HAP-1 (cell line): ENCODE results near the gene ZNF557.
A peak's percentile ranks its signal among the peaks of the same experiment; 100 is the strongest.
"Not testable (repeated sequence)": the region's sequence is repeated elsewhere in the genome, so short reads cannot be mapped to it uniquely, and the experiment has no call there.

Experiments
- DNase-seq, 2 experiments: peaks; one replicate each; pipeline ENCODE4 v3.0.0-alpha.2; 2016 to 2020; ENCODE audit warnings: low spot score in 2 of 2
- H3K27me3 ChIP-seq: fragments of 250-450 bp; sonication (Bioruptor Pico); 2 replicates; pipeline ENCODE4 v1.5.1; 2020; ENCODE audit warnings: low read depth, mild to moderate bottlenecking, moderate library complexity
- H3K36me3 ChIP-seq: fragments of 250-450 bp; sonication (Bioruptor Pico); replicated peaks from 2 replicates; pipeline ENCODE4 v1.5.1; 2020; ENCODE audit warnings: mild to moderate bottlenecking
- H3K4me1 ChIP-seq: fragments of 250-450 bp; sonication (Bioruptor Pico); 2 replicates; pipeline ENCODE4 v1.5.1; 2020; ENCODE audit warnings: mild to moderate bottlenecking
- H3K4me3 ChIP-seq: fragments of 250-450 bp; sonication (Bioruptor Pico); 2 replicates; pipeline ENCODE4 v1.5.1; 2020; ENCODE audit warnings: mild to moderate bottlenecking, moderate library complexity
- H3K9me3 ChIP-seq: fragments of 250-450 bp; sonication (Bioruptor Pico); 2 replicates; pipeline ENCODE4 v1.5.1; 2020; ENCODE audit warnings: mild to moderate bottlenecking, moderate library complexity
- in situ Hi-C: fragments of 300-500 bp; cut with MboI; formaldehyde crosslinking; loops from 3 replicates; pipeline ENCODE4 v1.14.3; 2020; ENCODE audit warnings: low sequenced_read_pairs, inconsistent platforms, mixed read lengths

Gene ZNF557

GRCh38 chr19:7063339-7063738 is 6.2 kb upstream of the ZNF557 start:
- no peaks in the 10 kb centered on the region for H3K4me1 ChIP-seq
- in situ Hi-C loops: no loop called here
- H3K27me3 ChIP-seq: no peaks in the 10 kb centered on the region
- no peaks in the 10 kb centered on the region for H3K36me3 ChIP-seq
- no peaks in the 10 kb centered on the region for H3K9me3 ChIP-seq
- no peak for DNase-seq
- no peak overlapping the region for H3K4me3 ChIP-seq

DNA sequence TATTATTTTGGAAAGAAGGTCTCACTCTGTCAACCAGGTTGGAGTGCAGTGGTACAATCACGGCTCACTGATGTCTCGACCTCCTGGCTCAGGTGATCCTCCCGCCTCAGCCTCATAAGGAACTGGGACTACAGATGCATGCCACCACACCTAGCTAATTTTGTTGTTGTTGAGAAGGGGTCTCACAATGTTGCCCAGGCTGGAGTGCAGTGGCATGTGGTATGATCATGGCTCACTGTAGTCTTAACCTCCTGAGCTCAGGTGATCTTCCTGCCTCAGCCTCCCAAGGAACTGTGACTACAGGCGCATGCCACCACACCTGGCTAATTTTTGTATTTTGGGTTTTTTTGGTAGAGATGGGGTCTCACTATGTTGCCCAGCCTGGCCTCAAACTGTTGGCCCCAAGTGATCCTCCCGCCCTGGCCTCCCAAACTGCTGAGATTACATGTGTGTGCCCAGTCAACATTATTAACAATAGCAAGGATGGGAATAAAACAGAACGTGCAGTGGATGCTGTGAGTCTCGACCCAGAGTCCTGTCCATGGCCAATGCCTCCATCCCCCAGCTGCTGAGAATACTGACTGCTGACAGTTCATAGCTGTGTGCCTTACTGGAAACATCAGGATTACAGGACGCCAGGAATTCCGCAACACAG is 5.6 kb upstream of the ZNF557 start:
- in situ Hi-C loops: no loop called here
- H3K27me3 ChIP-seq: no peaks in the 10 kb centered on the region
- no peak for DNase-seq
- peaks cover 2% of the 10 kb centered on the region; the same call in 1 of the 2 replicates for H3K4me1 ChIP-seq
- H3K9me3 ChIP-seq: no peaks in the 10 kb centered on the region
- no peak overlapping the region for H3K4me3 ChIP-seq
- no peaks in the 10 kb centered on the region for H3K36me3 ChIP-seq

- H3K4me3 ChIP-seq, H3K27me3 ChIP-seq, H3K9me3 ChIP-seq, H3K4me1 ChIP-seq, in situ Hi-C loops, H3K36me3 ChIP-seq: not testable (repeated sequence)
- DNase-seq: peak in 1 of 2 experiments; percentile 33
Observed at GRCh38 chr19:7067122-7067521, 2.4 kb upstream of the ZNF557 start.

DNA sequence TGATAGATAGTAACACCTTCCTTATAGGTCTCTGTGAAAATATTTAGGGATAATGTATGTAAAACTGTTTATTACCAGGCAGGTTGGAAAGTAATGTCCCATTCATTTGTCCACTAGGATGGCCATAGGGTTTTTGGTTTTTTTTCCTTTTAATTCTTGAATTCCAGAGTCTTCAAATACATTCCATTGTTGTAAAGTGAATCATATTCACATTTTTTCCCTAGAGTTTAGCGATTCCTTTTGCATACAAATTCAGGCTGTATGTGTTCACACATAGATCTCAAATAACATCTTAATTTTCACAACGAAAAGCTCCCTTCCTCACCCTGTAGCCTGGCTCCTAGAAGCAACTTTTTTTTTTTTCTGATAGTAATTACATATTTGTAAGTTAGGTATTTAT is 1.8 kb upstream of the ZNF557 start:
- Histone ChIP-seq H3K27me3 (no peaks in the 10 kb centered on the region), H3K9me3 (no peaks in the 10 kb centered on the region), H3K4me3 (no peak overlapping the region), H3K36me3 (peaks cover 6% of the 10 kb centered on the region), H3K4me1 (peaks cover 3% of the 10 kb centered on the region; the same call in 1 of the 2 replicates)
- in situ Hi-C loops: no loop called here
- DNase-seq: no peak

- H3K4me3 ChIP-seq: peak overlapping the region; percentile 98
- H3K9me3 ChIP-seq: no peaks in the 10 kb centered on the region
- peaks cover 12% of the 10 kb centered on the region for H3K36me3 ChIP-seq
- in situ Hi-C loops: no loop called here
- peaks cover 3% of the 10 kb centered on the region; the same call in 1 of the 2 replicates for H3K4me1 ChIP-seq
- DNase-seq: no peak
- H3K27me3 ChIP-seq: no peaks in the 10 kb centered on the region
Observed at GRCh38 chr19:7068599-7068998, 904 bp upstream of the ZNF557 start.

DNA sequence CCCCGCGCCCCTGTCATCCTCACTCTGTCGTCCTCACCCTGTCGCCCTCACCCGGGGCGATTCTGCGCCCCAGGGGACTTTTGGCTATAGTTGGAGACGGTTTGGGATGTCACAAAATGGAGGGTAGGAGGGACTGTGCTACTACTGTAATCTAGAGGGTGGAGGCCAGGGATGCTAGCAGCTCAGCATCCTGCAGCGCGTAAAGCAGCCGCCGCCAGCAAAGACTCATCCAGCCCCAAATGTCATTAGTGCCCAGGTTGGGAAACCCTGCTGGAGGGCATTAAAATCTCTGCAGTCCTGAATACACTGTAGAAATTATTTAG is 362 bp downstream of the ZNF557 start:
- Histone ChIP-seq H3K9me3 (no peaks in the 10 kb centered on the region), H3K4me1 (peaks cover 3% of the 10 kb centered on the region; the same call in 1 of the 2 replicates), H3K4me3 (peak overlapping the region; percentile 98), H3K36me3 (peaks cover 12% of the 10 kb centered on the region), H3K27me3 (no peaks in the 10 kb centered on the region)
- in situ Hi-C loops: no loop called here
- DNase-seq: no peak

- Histone ChIP-seq H3K27me3 (no peaks in the 10 kb centered on the region), H3K4me1 (peaks cover 3% of the 10 kb centered on the region; the same call in 1 of the 2 replicates), H3K9me3 (no peaks in the 10 kb centered on the region), H3K4me3 (no peak overlapping the region), H3K36me3 (peaks cover 35% of the 10 kb centered on the region)
- DNase-seq: no peak
- in situ Hi-C loops: no loop called here
Observed at GRCh38 chr19:7072541-7072940, 3.0 kb downstream of the ZNF557 start.

DNA sequence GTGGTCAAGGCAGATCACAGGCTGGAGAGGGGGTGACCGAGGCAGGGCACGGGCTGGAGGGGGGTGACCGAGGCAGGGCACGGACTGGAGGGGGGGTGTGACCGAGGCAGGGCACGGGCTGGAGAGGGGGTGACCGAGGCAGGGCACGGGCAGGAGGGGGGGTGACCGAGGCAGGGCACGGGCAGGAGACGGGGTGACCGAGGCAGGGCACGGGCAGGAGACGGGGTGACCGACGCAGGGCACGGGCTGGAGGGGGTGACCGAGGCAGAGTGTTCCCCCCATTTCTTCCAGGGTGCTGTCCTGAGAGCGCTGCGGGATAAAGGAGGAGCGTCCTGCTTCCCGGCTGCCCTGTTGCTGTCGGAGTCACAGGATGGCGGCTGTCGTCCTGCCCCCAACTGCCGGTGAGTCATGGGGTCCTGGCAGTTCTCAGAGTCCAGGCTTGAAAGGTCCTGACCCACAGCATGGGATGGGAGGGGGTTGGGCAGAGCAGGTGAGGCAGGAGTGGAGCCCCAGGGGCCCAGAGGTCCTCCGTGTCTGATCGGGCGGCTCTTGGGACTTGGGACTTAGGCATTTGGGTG is 5.3 kb downstream of the ZNF557 start:
- no peak for DNase-seq
- Histone ChIP-seq H3K36me3 (peaks cover 54% of the 10 kb centered on the region), H3K4me1 (no peaks in the 10 kb centered on the region), H3K4me3 (no peak overlapping the region), H3K27me3 (no peaks in the 10 kb centered on the region), H3K9me3 (peaks cover 5% of the 10 kb centered on the region)
- in situ Hi-C loops: no loop called here

DNA sequence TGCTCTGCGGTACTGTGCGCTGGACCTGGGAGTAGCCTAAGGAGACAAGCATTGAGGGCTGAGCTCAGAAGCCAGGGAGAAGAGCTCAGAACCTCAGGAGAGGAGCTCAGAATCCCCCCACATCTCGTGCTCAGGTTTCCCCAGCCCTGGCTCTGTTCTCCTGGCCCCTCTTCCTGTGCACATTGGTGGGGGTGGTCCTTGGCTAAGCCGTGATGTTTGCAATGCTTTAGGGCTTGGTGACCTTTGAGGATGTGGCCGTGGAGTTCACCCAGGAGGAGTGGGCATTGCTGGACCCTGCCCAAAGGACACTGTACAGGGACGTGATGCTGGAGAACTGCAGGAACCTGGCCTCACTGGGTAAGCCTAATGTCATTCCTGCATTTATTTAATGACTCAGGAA is 6.6 kb downstream of the ZNF557 start:
- no peak overlapping the region for H3K4me3 ChIP-seq
- DNase-seq: no peak
- peaks cover 68% of the 10 kb centered on the region for H3K36me3 ChIP-seq
- H3K4me1 ChIP-seq: no peaks in the 10 kb centered on the region
- no peaks in the 10 kb centered on the region for H3K27me3 ChIP-seq
- in situ Hi-C loops: no loop called here
- H3K9me3 ChIP-seq: peaks cover 10% of the 10 kb centered on the region

GRCh38 chr19:7078008-7078407 is 8.5 kb downstream of the ZNF557 start:
- no peaks in the 10 kb centered on the region for H3K4me1 ChIP-seq
- in situ Hi-C loops: no loop called here
- no peaks in the 10 kb centered on the region for H3K27me3 ChIP-seq
- peaks cover 19% of the 10 kb centered on the region for H3K9me3 ChIP-seq
- DNase-seq: no peak
- no peak overlapping the region for H3K4me3 ChIP-seq
- peaks cover 79% of the 10 kb centered on the region for H3K36me3 ChIP-seq

- H3K27me3 ChIP-seq: no peaks in the 10 kb centered on the region
- peaks cover 66% of the 10 kb centered on the region for H3K36me3 ChIP-seq
- DNase-seq: no peak
- in situ Hi-C loops: no loop called here
- no peaks in the 10 kb centered on the region for H3K4me1 ChIP-seq
- no peak overlapping the region for H3K4me3 ChIP-seq
- peaks cover 41% of the 10 kb centered on the region for H3K9me3 ChIP-seq
Observed at GRCh38 chr19:7083076-7083956, 13.8 kb downstream of the ZNF557 start.

DNA sequence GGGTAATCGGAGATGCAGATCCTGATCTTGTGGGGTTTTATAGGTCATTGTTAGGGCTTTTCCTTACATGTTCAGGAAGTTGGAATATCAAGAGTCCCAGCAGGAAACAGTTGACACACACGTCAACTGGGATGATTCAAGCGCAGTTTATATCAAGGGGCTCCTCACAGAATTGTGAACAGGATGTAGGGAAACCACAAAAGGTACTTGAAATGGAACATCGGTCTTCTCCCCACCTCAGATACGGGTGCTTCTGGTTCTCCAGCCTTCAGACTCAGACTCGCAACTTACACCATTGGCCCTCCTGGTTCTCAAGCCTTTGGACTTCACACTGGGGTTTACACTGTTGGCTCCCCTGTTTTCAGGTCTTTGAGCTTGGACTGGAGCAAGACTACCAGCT is 19.5 kb downstream of the ZNF557 start:
- Histone ChIP-seq H3K27me3 (no peaks in the 10 kb centered on the region), H3K4me3 (no peak overlapping the region), H3K36me3 (peaks cover 12% of the 10 kb centered on the region), H3K9me3 (peaks cover 13% of the 10 kb centered on the region), H3K4me1 (no peaks in the 10 kb centered on the region)
- DNase-seq: no peak
- in situ Hi-C loops: no loop called here

DNA sequence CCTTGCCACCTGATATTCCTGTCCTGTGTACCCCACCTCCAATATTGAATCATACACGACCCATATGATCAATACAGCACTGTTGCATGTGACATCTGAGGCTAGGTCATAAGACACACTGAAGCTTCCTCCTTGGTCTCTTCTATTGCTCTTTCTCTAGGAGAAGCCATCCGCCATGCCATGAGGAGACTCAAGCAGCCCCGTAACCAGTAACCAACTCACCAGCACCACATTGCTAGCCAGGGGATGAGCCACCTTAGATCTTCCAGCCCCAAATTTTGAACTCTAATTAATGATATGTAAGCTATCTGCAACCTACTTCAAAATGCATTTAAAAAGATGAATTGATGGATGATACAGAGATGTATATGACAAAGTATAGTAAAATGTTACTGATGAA is 28.6 kb downstream of the ZNF557 start:
- H3K4me3 ChIP-seq: peak overlapping the region; percentile 54
- in situ Hi-C loops: no loop called here
- H3K36me3 ChIP-seq: no peaks in the 10 kb centered on the region
- H3K9me3 ChIP-seq: peaks cover 5% of the 10 kb centered on the region; the same call in 1 of the 2 replicates
- DNase-seq: no peak
- no peaks in the 10 kb centered on the region for H3K27me3 ChIP-seq
- H3K4me1 ChIP-seq: peaks cover 5% of the 10 kb centered on the region
